Panc1 (cell line): ENCODE data around the gene B3GLCT. TPM values are rescaled to one million over a fixed set of nuclear protein-coding genes. Genes with fewer than 3 reads are reported as not detected.

Experiments used
- ATAC-seq: fragments of 200-7000 bp; cut with Tn5 transposase; 2 replicates; pipeline ENCODE4 v1.9.1; 2020; ENCODE audit warnings: mild to moderate bottlenecking, moderate library complexity
- BruUV-seq: library from RNA; stranded (reverse); fragments of 400-500 nt; replicated peaks from 2 replicates; lab custom pipeline; 2021; lab: Mats Ljungman, UMichigan
- CTCF ChIA-PET: fragments of 300-600 bp; sonication (Branson Sonifier 250); formaldehyde crosslinking; loops from one replicate; lab custom pipeline; 2022; ENCODE audit warnings: antibody characterized with exemption; lab: Charles Lee
- POLR2A ChIA-PET: fragments of 300-600 bp; sonication (Branson Sonifier 250); formaldehyde crosslinking; loops from one replicate; lab custom pipeline; 2022; ENCODE audit warnings: antibody characterized with exemption; lab: Charles Lee
- DNase-seq: peaks from one replicate; pipeline ENCODE4 v3.0.0-alpha.2; 2010; ENCODE audit warnings: low read depth, low spot score
- H3K27ac ChIP-seq: 2 replicates; pipeline ENCODE4 v1.5.1; 2011; ENCODE audit warnings: mild to moderate bottlenecking, low read length, inconsistent platforms
- H3K27me3 ChIP-seq: fragments of 200-500 bp; sonication (Bioruptor generic); 2 replicates; pipeline ENCODE4 v1.6.0; 2014; ENCODE audit warnings: low read length, inconsistent platforms; ENCODE audit not compliant: control insufficient read depth, insufficient read depth
- H3K36me3 ChIP-seq: fragments of 200-500 bp; sonication (Bioruptor generic); 2 replicates; pipeline ENCODE4 v1.5.1; 2014; ENCODE audit warnings: inconsistent platforms, mild to moderate bottlenecking, low read length, moderate library complexity; ENCODE audit not compliant: control insufficient read depth, insufficient read depth
- H3K4me1 ChIP-seq: 2 replicates; pipeline ENCODE4 v1.5.1; 2011; ENCODE audit warnings: inconsistent platforms, mild to moderate bottlenecking, low read length, moderate library complexity; ENCODE audit not compliant: control insufficient read depth, insufficient read depth
- H3K4me3 ChIP-seq, 2 experiments: 2 replicates each; pipeline ENCODE4 v1.5.1; 2011 to 2012; ENCODE audit warnings: low read depth in 2 of 2, low read length in 2 of 2, mild to moderate bottlenecking in 2 of 2, inconsistent platforms in 1 of 2, moderate library complexity in 1 of 2
- H3K9me3 ChIP-seq: fragments of 200-500 bp; sonication (Bioruptor generic); 2 replicates; pipeline ENCODE4 v1.5.1; 2014; ENCODE audit warnings: low read depth, mild to moderate bottlenecking, inconsistent platforms, low read length, moderate library complexity; ENCODE audit not compliant: control insufficient read depth, insufficient read depth
- POLR2AphosphoS5 ChIP-seq: IDR thresholded peaks from 2 replicates; pipeline ENCODE4 v1.6.1; 2012; ENCODE audit warnings: mild to moderate bottlenecking, low read depth, low read length, moderate library complexity
- SIN3A ChIP-seq: IDR thresholded peaks from 2 replicates; pipeline ENCODE4 v1.6.1; 2012; ENCODE audit warnings: low read depth, mild to moderate bottlenecking, low read length, moderate library complexity, borderline replicate concordance; ENCODE audit not compliant: insufficient read depth
- TCF7L2 ChIP-seq: IDR thresholded peaks from 2 replicates; pipeline ENCODE4 v1.6.1; 2011; ENCODE audit warnings: mild to moderate bottlenecking, low read depth, low read length, inconsistent platforms
- in situ Hi-C: cut with HindIII; loops from 2 replicates; pipeline ENCODE4 v1.10.0; 2016; ENCODE audit warnings: low sequenced_read_pairs, low pct_unique_long_range_greater_than_20kb
- intact Hi-C: fragments of 100-400 bp; cut with micrococcal nuclease; formaldehyde crosslinking; loops from one replicate; pipeline ENCODE4 v1.10.0; 2022; ENCODE audit not compliant: unreplicated experiment
- total RNA-seq: library from RNA; stranded (reverse); gene quantifications from one replicate; pipeline ENCODE4 v1.2.1, GENCODE V29; 2021; ENCODE audit not compliant: unreplicated experiment
- TF ChIP-seq, protein P1 (sequence below): fragments of 450-650 bp; IDR thresholded peaks from 2 replicates; pipeline ENCODE4 v1.5.1; 2017; ENCODE audit warnings: mild to moderate bottlenecking
- TF ChIP-seq, protein P2 (sequence below), 2 experiments: IDR thresholded peaks; 2 replicates each; pipeline ENCODE4 v1.6.1; 2011 to 2012; ENCODE audit warnings: low read depth in 2 of 2, control low read depth in 1 of 2, low read length in 1 of 2, mild to moderate bottlenecking in 1 of 2, moderate library complexity in 1 of 2; ENCODE audit not compliant: insufficient read depth in 1 of 2

Gene B3GLCT
- total RNA-seq, 1 experiment from 2014 or later: 16.5 TPM

GRCh38 chr13:31264151-31264550, 64.4 kb downstream of the B3GLCT start:
- no peaks in the 10 kb centered on the region for H3K4me1 ChIP-seq
- in situ Hi-C loops (no loop called here), intact Hi-C loops (no loop called here)
- TF ChIP-seq, protein P1, sequence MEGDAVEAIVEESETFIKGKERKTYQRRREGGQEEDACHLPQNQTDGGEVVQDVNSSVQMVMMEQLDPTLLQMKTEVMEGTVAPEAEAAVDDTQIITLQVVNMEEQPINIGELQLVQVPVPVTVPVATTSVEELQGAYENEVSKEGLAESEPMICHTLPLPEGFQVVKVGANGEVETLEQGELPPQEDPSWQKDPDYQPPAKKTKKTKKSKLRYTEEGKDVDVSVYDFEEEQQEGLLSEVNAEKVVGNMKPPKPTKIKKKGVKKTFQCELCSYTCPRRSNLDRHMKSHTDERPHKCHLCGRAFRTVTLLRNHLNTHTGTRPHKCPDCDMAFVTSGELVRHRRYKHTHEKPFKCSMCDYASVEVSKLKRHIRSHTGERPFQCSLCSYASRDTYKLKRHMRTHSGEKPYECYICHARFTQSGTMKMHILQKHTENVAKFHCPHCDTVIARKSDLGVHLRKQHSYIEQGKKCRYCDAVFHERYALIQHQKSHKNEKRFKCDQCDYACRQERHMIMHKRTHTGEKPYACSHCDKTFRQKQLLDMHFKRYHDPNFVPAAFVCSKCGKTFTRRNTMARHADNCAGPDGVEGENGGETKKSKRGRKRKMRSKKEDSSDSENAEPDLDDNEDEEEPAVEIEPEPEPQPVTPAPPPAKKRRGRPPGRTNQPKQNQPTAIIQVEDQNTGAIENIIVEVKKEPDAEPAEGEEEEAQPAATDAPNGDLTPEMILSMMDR: no peak
- TF ChIP-seq, protein P2, sequence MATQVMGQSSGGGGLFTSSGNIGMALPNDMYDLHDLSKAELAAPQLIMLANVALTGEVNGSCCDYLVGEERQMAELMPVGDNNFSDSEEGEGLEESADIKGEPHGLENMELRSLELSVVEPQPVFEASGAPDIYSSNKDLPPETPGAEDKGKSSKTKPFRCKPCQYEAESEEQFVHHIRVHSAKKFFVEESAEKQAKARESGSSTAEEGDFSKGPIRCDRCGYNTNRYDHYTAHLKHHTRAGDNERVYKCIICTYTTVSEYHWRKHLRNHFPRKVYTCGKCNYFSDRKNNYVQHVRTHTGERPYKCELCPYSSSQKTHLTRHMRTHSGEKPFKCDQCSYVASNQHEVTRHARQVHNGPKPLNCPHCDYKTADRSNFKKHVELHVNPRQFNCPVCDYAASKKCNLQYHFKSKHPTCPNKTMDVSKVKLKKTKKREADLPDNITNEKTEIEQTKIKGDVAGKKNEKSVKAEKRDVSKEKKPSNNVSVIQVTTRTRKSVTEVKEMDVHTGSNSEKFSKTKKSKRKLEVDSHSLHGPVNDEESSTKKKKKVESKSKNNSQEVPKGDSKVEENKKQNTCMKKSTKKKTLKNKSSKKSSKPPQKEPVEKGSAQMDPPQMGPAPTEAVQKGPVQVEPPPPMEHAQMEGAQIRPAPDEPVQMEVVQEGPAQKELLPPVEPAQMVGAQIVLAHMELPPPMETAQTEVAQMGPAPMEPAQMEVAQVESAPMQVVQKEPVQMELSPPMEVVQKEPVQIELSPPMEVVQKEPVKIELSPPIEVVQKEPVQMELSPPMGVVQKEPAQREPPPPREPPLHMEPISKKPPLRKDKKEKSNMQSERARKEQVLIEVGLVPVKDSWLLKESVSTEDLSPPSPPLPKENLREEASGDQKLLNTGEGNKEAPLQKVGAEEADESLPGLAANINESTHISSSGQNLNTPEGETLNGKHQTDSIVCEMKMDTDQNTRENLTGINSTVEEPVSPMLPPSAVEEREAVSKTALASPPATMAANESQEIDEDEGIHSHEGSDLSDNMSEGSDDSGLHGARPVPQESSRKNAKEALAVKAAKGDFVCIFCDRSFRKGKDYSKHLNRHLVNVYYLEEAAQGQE (IDR thresholded peaks at IDR 0.05; ENCODE audit: insufficient read depth in 1 of 2, low read depth in 2 of 2, low read length in 1 of 2): no peak
- TF ChIP-seq TCF7L2 (no peak), SIN3A (no peak), POLR2AphosphoS5 (no peak)
- CTCF ChIA-PET: no interaction called here
- ATAC-seq (no peak), DNase-seq (no peak)
- no peaks in the 10 kb centered on the region for H3K36me3 ChIP-seq
- no TSS peak for BruUV-seq
- POLR2A ChIA-PET: no interaction called here
- H3K4me3 ChIP-seq: no peak overlapping the region
- no peaks in the 10 kb centered on the region for H3K9me3 ChIP-seq
- no peaks in the 10 kb centered on the region for H3K27me3 ChIP-seq
- H3K27ac ChIP-seq: no peak overlapping the region

- Histone ChIP-seq H3K4me1 (no peaks in the 10 kb centered on the region), H3K27ac (no peak overlapping the region), H3K36me3 (no peaks in the 10 kb centered on the region), H3K27me3 (no peaks in the 10 kb centered on the region), H3K9me3 (peaks cover 4% of the 10 kb centered on the region; the same call in 1 of the 2 replicates), H3K4me3 (no peak overlapping the region)
- TF ChIP-seq TCF7L2 (no peak), POLR2AphosphoS5 (no peak), SIN3A (no peak)
- TF ChIP-seq, protein P1: no peak
- TF ChIP-seq, protein P2 (IDR thresholded peaks at IDR 0.05; ENCODE audit: insufficient read depth in 1 of 2, low read depth in 2 of 2, low read length in 1 of 2): no peak
- BruUV-seq: no TSS peak
- DNase-seq: no peak
- intact Hi-C loops: no loop called here
- no peak for ATAC-seq
- CTCF ChIA-PET: no interaction called here
- POLR2A ChIA-PET: no interaction called here
- in situ Hi-C loops: no loop called here
Measured at GRCh38 chr13:31267126-31267784, 67.5 kb downstream of the B3GLCT start.
